ENCODE measurements around the gene ZSCAN20. TPM values are rescaled to one million over a fixed set of nuclear protein-coding genes. Genes with fewer than 3 reads are reported as not detected.

The ZSCAN20 gene
- total and polyA plus RNA-seq, 2 of the 4 experiments (the other 2 are of a cell fraction), result 2.1 to 11.1 TPM

- H2AK9ac ChIP-seq (replicated peaks; ENCODE audit: low read depth, low read length, poor library complexity), result no peak overlapping the region
- H4K91ac ChIP-seq (ENCODE audit: insufficient read depth, low read depth, low read length), result no peak overlapping the region
- no peaks in the 10 kb centered on the region for H4K20me1 ChIP-seq (ENCODE audit: insufficient read depth, low read length)
- H3K14ac ChIP-seq (replicated peaks; ENCODE audit: low read depth, low read length), result no peak overlapping the region
- H3K27me3 ChIP-seq (ENCODE audit: control insufficient read depth, insufficient read depth, low read length), result no peaks in the 10 kb centered on the region
- dilution Hi-C loops (cut with HindIII; ENCODE audit: low sequenced_read_pairs, unreplicated experiment) (no loop called here), in situ Hi-C loops (cut with MboI; ENCODE audit: low sequenced_read_pairs) (no loop called here), intact Hi-C loops (cut with micrococcal nuclease) (no loop called here)
- DNase-seq, result peak; percentile 37
- no peak overlapping the region for H2BK5ac ChIP-seq (ENCODE audit: low read depth, low read length, poor library complexity, severe bottlenecking)
- no peak overlapping the region for H4K8ac ChIP-seq (ENCODE audit: low read depth in 2 of 2, low read length in 2 of 2)
- no TSS peak for BruUV-seq (replicated peaks)
- no peaks in the 10 kb centered on the region for H3K79me1 ChIP-seq (ENCODE audit: low read depth in 1 of 2, low read length in 2 of 2)
- ChIA-PET CTCF (interaction anchor here (2.2 kb wide), 1 partner anchor 14 kb away, joined by 12 read pairs; no protein-coding TSS in a partner anchor), POLR2A (ENCODE audit: unreplicated experiment) (no interaction called here)
- TF ChIP-seq CHD1 (IDR thresholded peaks at IDR 0.05; ENCODE audit: low read depth, low read length), result no peak
- TF ChIP-seq RCOR1 (IDR thresholded peaks at IDR 0.05; ENCODE audit: insufficient replicate concordance, low read length), result no peak
- no peak for TF ChIP-seq MAFK (IDR thresholded peaks at IDR 0.05; ENCODE audit: low read depth, low read length)
- TF ChIP-seq POLR2A (IDR thresholded peaks at IDR 0.05; ENCODE audit: low read depth, low read length), result no peak
- TF ChIP-seq FOS (IDR thresholded peaks at IDR 0.05; ENCODE audit: low read depth, low read length), result no peak
- no peak for TF ChIP-seq CEBPB (IDR thresholded peaks at IDR 0.05; ENCODE audit: low read depth, low read length)
- no peak for TF ChIP-seq BHLHE40 (IDR thresholded peaks at IDR 0.05; ENCODE audit: low read depth, low read length)
- no CpG with 5 or more reads among the region's 1 CpG for WGBS, 2 experiments (ENCODE audit: extremely low coverage in 2 of 2, insufficient read length in 1 of 2)
- no peak overlapping the region for H3K56ac ChIP-seq (ENCODE audit: extremely low read depth, insufficient read depth, low read length)
- peaks cover 6% of the 10 kb centered on the region for H3K9me1 ChIP-seq (ENCODE audit: insufficient read depth, low read length)
- no peaks in the 10 kb centered on the region for H3K36me3 ChIP-seq (ENCODE audit: control insufficient read depth, insufficient read depth, low read length)
- ATAC-seq (ENCODE audit: low read depth), result no peak
- no peak overlapping the region for H2BK120ac ChIP-seq (ENCODE audit: low read depth, low read length)
- no peak overlapping the region for H2AFZ ChIP-seq (replicated peaks; ENCODE audit: low read length, poor library complexity)
- no peak overlapping the region for H3K27ac ChIP-seq (ENCODE audit: insufficient read depth, low read length)
- no peak overlapping the region for H4K5ac ChIP-seq (ENCODE audit: low read depth, low read length)
- H2BK15ac ChIP-seq (ENCODE audit: low read depth, low read length), result no peak overlapping the region
- H3K18ac ChIP-seq (ENCODE audit: low read depth, low read length), result no peak overlapping the region
- no peak overlapping the region for H3K4me2 ChIP-seq (ENCODE audit: low read depth, low read length)
- no peak overlapping the region for H2BK20ac ChIP-seq (ENCODE audit: low read depth, low read length)
- no peak overlapping the region for H3K9ac ChIP-seq (ENCODE audit: low read depth, low read length)
- H3K9me3 ChIP-seq (ENCODE audit: control insufficient read depth, insufficient read depth, low read length), result no peaks in the 10 kb centered on the region
- H2AK5ac ChIP-seq (ENCODE audit: low read depth, low read length), result no peak overlapping the region
- H3K4me3 ChIP-seq (ENCODE audit: insufficient read depth, low read depth, low read length), result no peak overlapping the region
- peaks cover 8% of the 10 kb centered on the region for H3K4me1 ChIP-seq (ENCODE audit: control insufficient read depth, insufficient read depth, low read length)
- no peak overlapping the region for H3K4ac ChIP-seq (ENCODE audit: low read depth, low read length)
- no peak overlapping the region for H3K23ac ChIP-seq (ENCODE audit: low read depth, low read length)
Measured at GRCh38 chr1:33442141-33442540, 30.3 kb upstream of the ZSCAN20 start.

Data from IMR-90 (cell line).